Panc1 (cell line): Measurements from ENCODE around the gene ZCCHC9. TPM values are rescaled to one million over a fixed set of nuclear protein-coding genes. Genes with fewer than 3 reads are reported as not detected.

Experiments
- ATAC-seq: fragments of 200-7000 bp; cut with Tn5 transposase; 2 replicates; pipeline ENCODE4 v1.9.1; 2020; ENCODE audit warnings: mild to moderate bottlenecking, moderate library complexity
- BruUV-seq: library from RNA; stranded (reverse); fragments of 400-500 nt; replicated peaks from 2 replicates; lab custom pipeline; 2021; lab: Mats Ljungman, UMichigan
- CTCF ChIA-PET: fragments of 300-600 bp; sonication (Branson Sonifier 250); formaldehyde crosslinking; loops from one replicate; lab custom pipeline; 2022; ENCODE audit warnings: antibody characterized with exemption; lab: Charles Lee
- POLR2A ChIA-PET: fragments of 300-600 bp; sonication (Branson Sonifier 250); formaldehyde crosslinking; loops from one replicate; lab custom pipeline; 2022; ENCODE audit warnings: antibody characterized with exemption; lab: Charles Lee
- DNase-seq: peaks from one replicate; pipeline ENCODE4 v3.0.0-alpha.2; 2010; ENCODE audit warnings: low read depth, low spot score
- H3K27ac ChIP-seq: 2 replicates; pipeline ENCODE4 v1.5.1; 2011; ENCODE audit warnings: mild to moderate bottlenecking, low read length, inconsistent platforms
- H3K27me3 ChIP-seq: fragments of 200-500 bp; sonication (Bioruptor generic); 2 replicates; pipeline ENCODE4 v1.6.0; 2014; ENCODE audit warnings: low read length, inconsistent platforms; ENCODE audit not compliant: control insufficient read depth, insufficient read depth
- H3K36me3 ChIP-seq: fragments of 200-500 bp; sonication (Bioruptor generic); 2 replicates; pipeline ENCODE4 v1.5.1; 2014; ENCODE audit warnings: inconsistent platforms, mild to moderate bottlenecking, low read length, moderate library complexity; ENCODE audit not compliant: control insufficient read depth, insufficient read depth
- H3K4me1 ChIP-seq: 2 replicates; pipeline ENCODE4 v1.5.1; 2011; ENCODE audit warnings: inconsistent platforms, mild to moderate bottlenecking, low read length, moderate library complexity; ENCODE audit not compliant: control insufficient read depth, insufficient read depth
- H3K4me3 ChIP-seq, 2 experiments: 2 replicates each; pipeline ENCODE4 v1.5.1; 2011 to 2012; ENCODE audit warnings: low read depth in 2 of 2, low read length in 2 of 2, mild to moderate bottlenecking in 2 of 2, inconsistent platforms in 1 of 2, moderate library complexity in 1 of 2
- H3K9me3 ChIP-seq: fragments of 200-500 bp; sonication (Bioruptor generic); 2 replicates; pipeline ENCODE4 v1.5.1; 2014; ENCODE audit warnings: low read depth, mild to moderate bottlenecking, inconsistent platforms, low read length, moderate library complexity; ENCODE audit not compliant: control insufficient read depth, insufficient read depth
- POLR2AphosphoS5 ChIP-seq: IDR thresholded peaks from 2 replicates; pipeline ENCODE4 v1.6.1; 2012; ENCODE audit warnings: mild to moderate bottlenecking, low read depth, low read length, moderate library complexity
- SIN3A ChIP-seq: IDR thresholded peaks from 2 replicates; pipeline ENCODE4 v1.6.1; 2012; ENCODE audit warnings: low read depth, mild to moderate bottlenecking, low read length, moderate library complexity, borderline replicate concordance; ENCODE audit not compliant: insufficient read depth
- TCF7L2 ChIP-seq: IDR thresholded peaks from 2 replicates; pipeline ENCODE4 v1.6.1; 2011; ENCODE audit warnings: mild to moderate bottlenecking, low read depth, low read length, inconsistent platforms
- in situ Hi-C: cut with HindIII; loops from 2 replicates; pipeline ENCODE4 v1.10.0; 2016; ENCODE audit warnings: low sequenced_read_pairs, low pct_unique_long_range_greater_than_20kb
- intact Hi-C: fragments of 100-400 bp; cut with micrococcal nuclease; formaldehyde crosslinking; loops from one replicate; pipeline ENCODE4 v1.10.0; 2022; ENCODE audit not compliant: unreplicated experiment
- total RNA-seq: library from RNA; stranded (reverse); gene quantifications from one replicate; pipeline ENCODE4 v1.2.1, GENCODE V29; 2021; ENCODE audit not compliant: unreplicated experiment
- TF ChIP-seq, protein P1 (sequence below): fragments of 450-650 bp; IDR thresholded peaks from 2 replicates; pipeline ENCODE4 v1.5.1; 2017; ENCODE audit warnings: mild to moderate bottlenecking
- TF ChIP-seq, protein P2 (sequence below), 2 experiments: IDR thresholded peaks; 2 replicates each; pipeline ENCODE4 v1.6.1; 2011 to 2012; ENCODE audit warnings: low read depth in 2 of 2, control low read depth in 1 of 2, low read length in 1 of 2, mild to moderate bottlenecking in 1 of 2, moderate library complexity in 1 of 2; ENCODE audit not compliant: insufficient read depth in 1 of 2

The ZCCHC9 gene
- total RNA-seq, 1 experiment from 2014 or later: 41.5 TPM

GRCh38 chr5:81303563-81303962 is 2.2 kb downstream of the ZCCHC9 start:
- peaks cover 10% of the 10 kb centered on the region for H3K36me3 ChIP-seq
- ATAC-seq: peak; percentile 58
- H3K27me3 ChIP-seq: no peaks in the 10 kb centered on the region
- in situ Hi-C loops: no loop called here
- POLR2A ChIA-PET: interaction anchor here (0.7 kb wide), 1 partner anchor 668 kb away, joined by 3 read pairs; the partner anchor contains the start of gene ATG10
- H3K9me3 ChIP-seq: no peaks in the 10 kb centered on the region
- no peak overlapping the region; a peak in 1 of 4 replicates for H3K4me3 ChIP-seq
- intact Hi-C loops: no loop called here
- CTCF ChIA-PET: no interaction called here
- no peak for TF ChIP-seq SIN3A
- TF ChIP-seq POLR2AphosphoS5: no peak
- no peak for TF ChIP-seq TCF7L2
- TF ChIP-seq, protein P1, sequence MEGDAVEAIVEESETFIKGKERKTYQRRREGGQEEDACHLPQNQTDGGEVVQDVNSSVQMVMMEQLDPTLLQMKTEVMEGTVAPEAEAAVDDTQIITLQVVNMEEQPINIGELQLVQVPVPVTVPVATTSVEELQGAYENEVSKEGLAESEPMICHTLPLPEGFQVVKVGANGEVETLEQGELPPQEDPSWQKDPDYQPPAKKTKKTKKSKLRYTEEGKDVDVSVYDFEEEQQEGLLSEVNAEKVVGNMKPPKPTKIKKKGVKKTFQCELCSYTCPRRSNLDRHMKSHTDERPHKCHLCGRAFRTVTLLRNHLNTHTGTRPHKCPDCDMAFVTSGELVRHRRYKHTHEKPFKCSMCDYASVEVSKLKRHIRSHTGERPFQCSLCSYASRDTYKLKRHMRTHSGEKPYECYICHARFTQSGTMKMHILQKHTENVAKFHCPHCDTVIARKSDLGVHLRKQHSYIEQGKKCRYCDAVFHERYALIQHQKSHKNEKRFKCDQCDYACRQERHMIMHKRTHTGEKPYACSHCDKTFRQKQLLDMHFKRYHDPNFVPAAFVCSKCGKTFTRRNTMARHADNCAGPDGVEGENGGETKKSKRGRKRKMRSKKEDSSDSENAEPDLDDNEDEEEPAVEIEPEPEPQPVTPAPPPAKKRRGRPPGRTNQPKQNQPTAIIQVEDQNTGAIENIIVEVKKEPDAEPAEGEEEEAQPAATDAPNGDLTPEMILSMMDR: no peak
- TF ChIP-seq, protein P2, sequence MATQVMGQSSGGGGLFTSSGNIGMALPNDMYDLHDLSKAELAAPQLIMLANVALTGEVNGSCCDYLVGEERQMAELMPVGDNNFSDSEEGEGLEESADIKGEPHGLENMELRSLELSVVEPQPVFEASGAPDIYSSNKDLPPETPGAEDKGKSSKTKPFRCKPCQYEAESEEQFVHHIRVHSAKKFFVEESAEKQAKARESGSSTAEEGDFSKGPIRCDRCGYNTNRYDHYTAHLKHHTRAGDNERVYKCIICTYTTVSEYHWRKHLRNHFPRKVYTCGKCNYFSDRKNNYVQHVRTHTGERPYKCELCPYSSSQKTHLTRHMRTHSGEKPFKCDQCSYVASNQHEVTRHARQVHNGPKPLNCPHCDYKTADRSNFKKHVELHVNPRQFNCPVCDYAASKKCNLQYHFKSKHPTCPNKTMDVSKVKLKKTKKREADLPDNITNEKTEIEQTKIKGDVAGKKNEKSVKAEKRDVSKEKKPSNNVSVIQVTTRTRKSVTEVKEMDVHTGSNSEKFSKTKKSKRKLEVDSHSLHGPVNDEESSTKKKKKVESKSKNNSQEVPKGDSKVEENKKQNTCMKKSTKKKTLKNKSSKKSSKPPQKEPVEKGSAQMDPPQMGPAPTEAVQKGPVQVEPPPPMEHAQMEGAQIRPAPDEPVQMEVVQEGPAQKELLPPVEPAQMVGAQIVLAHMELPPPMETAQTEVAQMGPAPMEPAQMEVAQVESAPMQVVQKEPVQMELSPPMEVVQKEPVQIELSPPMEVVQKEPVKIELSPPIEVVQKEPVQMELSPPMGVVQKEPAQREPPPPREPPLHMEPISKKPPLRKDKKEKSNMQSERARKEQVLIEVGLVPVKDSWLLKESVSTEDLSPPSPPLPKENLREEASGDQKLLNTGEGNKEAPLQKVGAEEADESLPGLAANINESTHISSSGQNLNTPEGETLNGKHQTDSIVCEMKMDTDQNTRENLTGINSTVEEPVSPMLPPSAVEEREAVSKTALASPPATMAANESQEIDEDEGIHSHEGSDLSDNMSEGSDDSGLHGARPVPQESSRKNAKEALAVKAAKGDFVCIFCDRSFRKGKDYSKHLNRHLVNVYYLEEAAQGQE (IDR thresholded peaks at IDR 0.05; ENCODE audit: insufficient read depth in 1 of 2, low read depth in 2 of 2, low read length in 1 of 2): no peak
- no TSS peak for BruUV-seq
- DNase-seq: peak; percentile 93
- peak overlapping the region; percentile 81 for H3K27ac ChIP-seq
- peaks cover 26% of the 10 kb centered on the region for H3K4me1 ChIP-seq

DNA sequence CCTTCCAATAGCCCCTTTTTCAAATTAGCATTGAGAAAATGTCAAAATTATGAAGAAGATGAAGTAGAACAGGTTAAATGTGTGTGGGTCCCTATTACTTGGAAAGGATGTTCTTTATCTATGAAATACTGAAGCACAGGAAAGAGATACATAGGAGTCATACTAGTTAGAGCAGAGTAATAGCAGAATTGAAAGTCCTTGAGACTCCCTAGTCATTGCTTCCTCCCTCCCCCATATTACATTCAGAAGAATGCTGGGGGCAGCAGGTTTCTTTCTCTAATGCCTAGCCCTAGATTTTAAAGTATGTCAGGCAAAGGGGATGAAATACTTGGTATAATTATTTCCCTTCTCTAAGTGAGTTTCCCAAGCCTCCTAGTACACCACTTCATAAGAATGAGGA is 4.4 kb downstream of the ZCCHC9 start:
- Histone ChIP-seq H3K36me3 (peaks cover 14% of the 10 kb centered on the region), H3K4me3 (no peak overlapping the region), H3K9me3 (no peaks in the 10 kb centered on the region), H3K4me1 (peaks cover 12% of the 10 kb centered on the region), H3K27ac (no peak overlapping the region), H3K27me3 (no peaks in the 10 kb centered on the region)
- no peak for ATAC-seq
- intact Hi-C loops: no loop called here
- TF ChIP-seq TCF7L2 (no peak), POLR2AphosphoS5 (no peak), SIN3A (no peak)
- TF ChIP-seq, protein P2 (IDR thresholded peaks at IDR 0.05; ENCODE audit: insufficient read depth in 1 of 2, low read depth in 2 of 2, low read length in 1 of 2): no peak
- TF ChIP-seq, protein P1: no peak
- BruUV-seq: no TSS peak
- in situ Hi-C loops: no loop called here
- ChIA-PET POLR2A (no interaction called here), CTCF (no interaction called here)
- no peak for DNase-seq
